Stimulated activated CD8-positive, alpha-beta memory T cell treated with anti-CD3 and anti-CD28 coated beads, Interleukin-7, amount 100 ng/mL, for 48 hours (primary cell): ENCODE measurements around the gene PYY.

Experiments
- DNase-seq, 2 donors: peaks; one replicate each; pipeline ENCODE4 v3.0.0-alpha.2; 2020; ENCODE audit warnings: low read depth in 1 of 2; ENCODE audit errors: extremely low read depth in 1 of 2

Gene PYY

GRCh38 chr17:43917348-43918025, 36.3 kb downstream of the PYY start:
- DNase-seq = no peak

GRCh38 chr17:43917016-43917347, 36.8 kb downstream of the PYY start:
- DNase-seq = no peak

GRCh38 chr17:43916385-43916784, 37.4 kb downstream of the PYY start:
- DNase-seq = no peak

- no peak for DNase-seq
Observed at GRCh38 chr17:43915559-43915958, 38.2 kb downstream of the PYY start.

- DNase-seq = no peak
Observed at GRCh38 chr17:43914451-43914850, 39.3 kb downstream of the PYY start.

- DNase-seq = no peak
Observed at GRCh38 chr17:43913584-43913983, 40.2 kb downstream of the PYY start.

GRCh38 chr17:43912635-43913304, 41.0 kb downstream of the PYY start:
- no peak for DNase-seq

- no peak for DNase-seq
Observed at GRCh38 chr17:43911904-43912303, 41.8 kb downstream of the PYY start.

GRCh38 chr17:43909537-43910231, 44.1 kb downstream of the PYY start:
- no peak for DNase-seq

- no peak for DNase-seq
Observed at GRCh38 chr17:43907998-43908721, 45.6 kb downstream of the PYY start.

- DNase-seq = no peak
Observed at GRCh38 chr17:43907425-43907981, 46.2 kb downstream of the PYY start, which contains the start of gene MPP2. MPP2 (minus strand) TSS chr17:43907536; CDS start chr17:43904460, 3,076 bp downstream.

GRCh38 chr17:43906951-43907424, 46.8 kb downstream of the PYY start:
- DNase-seq = no peak

GRCh38 chr17:43905985-43906852, 47.5 kb downstream of the PYY start:
- no peak for DNase-seq

GRCh38 chr17:43905400-43905984, 48.2 kb downstream of the PYY start:
- no peak for DNase-seq
